CD14-positive monocyte (primary cell): ENCODE results near the gene JAM3. TPM values are rescaled to one million over a fixed set of nuclear protein-coding genes. Genes with fewer than 3 reads are reported as not detected.

Experiments
- DNase-seq, 3 donors: peaks; one replicate each; pipeline ENCODE4 v3.0.0-alpha.2; 2011 to 2022
- H2AFZ ChIP-seq: 2 replicates; pipeline ENCODE4 v1.6.0; 2012; ENCODE audit warnings: mild to moderate bottlenecking, low read depth, low read length, inconsistent platforms; ENCODE audit not compliant: insufficient read depth, poor library complexity, severe bottlenecking
- H3K27ac ChIP-seq, 2 donors: 1 replicate in 1 of 2; 2 replicates in 1 of 2; pipeline ENCODE4 v1.5.1; 2012 to 2013; ENCODE audit warnings: low read length in 2 of 2, control low read depth in 1 of 2, inconsistent platforms in 1 of 2, low read depth in 1 of 2, mild to moderate bottlenecking in 1 of 2
- H3K27me3 ChIP-seq, 2 donors: one replicate each; pipeline versions ENCODE4 v1.6.0 to v1.6.1; 2011 to 2013; ENCODE audit warnings: low read length in 2 of 2; ENCODE audit not compliant: control insufficient read depth in 2 of 2, insufficient read depth in 2 of 2
- H3K36me3 ChIP-seq, 2 donors: replicated peaks in 1 of 2; 1 replicate in 1 of 2; 2 replicates in 1 of 2; pipeline versions ENCODE4 v1.5.1 to v1.6.1; 2012 to 2013; ENCODE audit warnings: low read length in 2 of 2, control low read depth in 1 of 2, inconsistent platforms in 1 of 2, mild to moderate bottlenecking in 1 of 2; ENCODE audit not compliant: insufficient read depth in 2 of 2, control insufficient read depth in 1 of 2
- H3K4me1 ChIP-seq, 2 donors: 1 replicate in 1 of 2; 2 replicates in 1 of 2; pipeline versions ENCODE4 v1.5.1 to v1.6.1; 2012 to 2013; ENCODE audit warnings: low read length in 2 of 2, control low read depth in 1 of 2, inconsistent platforms in 1 of 2, mild to moderate bottlenecking in 1 of 2, moderate library complexity in 1 of 2; ENCODE audit not compliant: insufficient read depth in 2 of 2, control insufficient read depth in 1 of 2
- H3K4me2 ChIP-seq: replicated peaks from 2 replicates; pipeline ENCODE3; 2012; ENCODE audit warnings: low read length, moderate library complexity, mild to moderate bottlenecking; ENCODE audit not compliant: poor library complexity, severe bottlenecking; ENCODE audit errors: extremely low read depth
- H3K4me3 ChIP-seq, 3 experiments: fragments of 200-600 bp in 1 of 3; sonication (generic) in 1 of 3; replicated peaks in 1 of 3; 1 replicate in 2 of 3; 2 replicates in 1 of 3; pipeline ENCODE4 v1.5.1; 2011 to 2013; ENCODE audit warnings: low read length in 3 of 3, mild to moderate bottlenecking in 3 of 3, control low read depth in 2 of 3, low read depth in 2 of 3, inconsistent platforms in 1 of 3, moderate library complexity in 1 of 3
- H3K79me2 ChIP-seq: 2 replicates; pipeline ENCODE4 v1.6.0; 2012; ENCODE audit warnings: mild to moderate bottlenecking, control low read depth, inconsistent platforms, low read length, moderate library complexity; ENCODE audit not compliant: insufficient read depth
- H3K9ac ChIP-seq: 2 replicates; pipeline ENCODE4 v1.6.0; 2017; ENCODE audit warnings: low read length, mild to moderate bottlenecking; ENCODE audit not compliant: insufficient read depth, poor library complexity, severe bottlenecking
- H3K9me3 ChIP-seq, 2 donors: replicated peaks in 1 of 2; 1 replicate in 1 of 2; 2 replicates in 1 of 2; pipeline versions ENCODE4 v1.5.1 to v1.6.1; 2012 to 2013; ENCODE audit warnings: low read length in 2 of 2, control low read depth in 1 of 2; ENCODE audit not compliant: control insufficient read depth in 1 of 2, insufficient read depth in 1 of 2
- H4K20me1 ChIP-seq: 2 replicates; pipeline ENCODE4 v1.6.0; 2012; ENCODE audit warnings: mild to moderate bottlenecking, low read length, control low read depth, moderate library complexity; ENCODE audit not compliant: insufficient read depth
- H3K27ac Mint-ChIP-seq, 7 donors: one replicate each; pipeline ENCODE4 v1.8.0; 2020; ENCODE audit warnings: mild to moderate bottlenecking in 7 of 7, mixed read lengths in 7 of 7, moderate library complexity in 6 of 7, inconsistent platforms in 2 of 7
- H3K27me3 Mint-ChIP-seq, 3 donors: one replicate each; pipeline ENCODE4 v1.8.0; 2021 to 2022; ENCODE audit warnings: low read depth in 3 of 3, mild to moderate bottlenecking in 3 of 3, mixed read lengths in 3 of 3, moderate library complexity in 3 of 3, inconsistent platforms in 1 of 3
- H3K36me3 Mint-ChIP-seq, 2 donors: one replicate each; pipeline ENCODE4 v1.8.0; 2020; ENCODE audit warnings: mixed read lengths in 2 of 2, inconsistent platforms in 1 of 2, mild to moderate bottlenecking in 1 of 2
- H3K4me1 Mint-ChIP-seq: one replicate; pipeline ENCODE4 v1.8.0; 2020; ENCODE audit warnings: mild to moderate bottlenecking, mixed read lengths
- H3K4me3 Mint-ChIP-seq, 2 donors: one replicate each; pipeline ENCODE4 v1.8.0; 2020; ENCODE audit warnings: mild to moderate bottlenecking in 2 of 2, mixed read lengths in 2 of 2, moderate library complexity in 1 of 2
- H3K9me3 Mint-ChIP-seq, 7 donors: one replicate each; pipeline ENCODE4 v1.8.0; 2020 to 2022; ENCODE audit warnings: mixed read lengths in 7 of 7, mild to moderate bottlenecking in 6 of 7, moderate library complexity in 6 of 7, inconsistent platforms in 2 of 7
- WGBS: methylation state at CpG from one replicate; pipeline ENCODE4 v1.1.5; 2013; ENCODE audit warnings: missing lambda C conversion rate; ENCODE audit not compliant: insufficient coverage; 5-methylcytosine and 5-hydroxymethylcytosine counted together
- intact Hi-C, 2 donors: fragments of 100-400 bp; cut with micrococcal nuclease; formaldehyde crosslinking; loops; one replicate each; pipeline versions ENCODE4 v1.15.0 to v1.15.1; 2023
- polyA plus RNA-seq, 3 donors: library from polyadenylated mRNA; depleted of rRNA in 1 of 3; unstranded in 2 of 3; stranded (reverse) in 1 of 3; fragments of 300-500 nt in 2 of 3; fragments of >200 nt in 1 of 3; fragmentation: Illumina TruSeq in 2 of 3; gene quantifications; 1 replicate in 2 of 3; 2 replicates in 1 of 3; pipeline ENCODE4 v1.2.3, GENCODE V29; 2012 to 2021
- TF ChIP-seq, protein P1 (sequence below): fragments of 200-600 bp; IDR thresholded peaks from one replicate; pipeline ENCODE4 v1.8.0; 2022; ENCODE audit warnings: antibody characterized with exemption, mild to moderate bottlenecking

JAM3 gene
- polyA plus RNA-seq, 3 donors = 0.03 to 0.25 (median 0.12) TPM

GRCh38 chr11:134046681-134047449 is 22.0 kb upstream of the JAM3 start:
- Mint-ChIP-seq H3K4me1 (peaks cover 2% of the 10 kb centered on the region), H3K27ac (no peak overlapping the region), H3K36me3 (no peaks in the 10 kb centered on the region), H3K4me3 (no peak overlapping the region), H3K27me3 (peaks cover 0 to 11% (median 7%) of the 10 kb centered on the region in 3 donors), H3K9me3 (no peaks in the 10 kb centered on the region)
- Histone ChIP-seq H3K27ac (no peak overlapping the region), H3K27me3 (peaks cover 0 to 2% of the 10 kb centered on the region in 2 donors), H3K9ac (no peak overlapping the region), H3K4me1 (peaks cover 4% of the 10 kb centered on the region in 2 donors), H3K4me2 (no peak overlapping the region), H2AFZ (no peak overlapping the region), H3K36me3 (no peaks in the 10 kb centered on the region), H4K20me1 (no peaks in the 10 kb centered on the region), H3K9me3 (no peaks in the 10 kb centered on the region), H3K4me3 (no peak overlapping the region), H3K79me2 (no peaks in the 10 kb centered on the region)
- WGBS = 92% methylated on average over 23 of the region's 30 CpGs
- TF ChIP-seq, protein P1, sequence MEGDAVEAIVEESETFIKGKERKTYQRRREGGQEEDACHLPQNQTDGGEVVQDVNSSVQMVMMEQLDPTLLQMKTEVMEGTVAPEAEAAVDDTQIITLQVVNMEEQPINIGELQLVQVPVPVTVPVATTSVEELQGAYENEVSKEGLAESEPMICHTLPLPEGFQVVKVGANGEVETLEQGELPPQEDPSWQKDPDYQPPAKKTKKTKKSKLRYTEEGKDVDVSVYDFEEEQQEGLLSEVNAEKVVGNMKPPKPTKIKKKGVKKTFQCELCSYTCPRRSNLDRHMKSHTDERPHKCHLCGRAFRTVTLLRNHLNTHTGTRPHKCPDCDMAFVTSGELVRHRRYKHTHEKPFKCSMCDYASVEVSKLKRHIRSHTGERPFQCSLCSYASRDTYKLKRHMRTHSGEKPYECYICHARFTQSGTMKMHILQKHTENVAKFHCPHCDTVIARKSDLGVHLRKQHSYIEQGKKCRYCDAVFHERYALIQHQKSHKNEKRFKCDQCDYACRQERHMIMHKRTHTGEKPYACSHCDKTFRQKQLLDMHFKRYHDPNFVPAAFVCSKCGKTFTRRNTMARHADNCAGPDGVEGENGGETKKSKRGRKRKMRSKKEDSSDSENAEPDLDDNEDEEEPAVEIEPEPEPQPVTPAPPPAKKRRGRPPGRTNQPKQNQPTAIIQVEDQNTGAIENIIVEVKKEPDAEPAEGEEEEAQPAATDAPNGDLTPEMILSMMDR = no peak
- DNase-seq = no peak
- intact Hi-C loops = no loop called here

- Mint-ChIP-seq H3K4me1 (peaks cover 2% of the 10 kb centered on the region), H3K36me3 (no peaks in the 10 kb centered on the region), H3K9me3 (no peaks in the 10 kb centered on the region), H3K27ac (no peak overlapping the region), H3K4me3 (no peak overlapping the region), H3K27me3 (peaks cover 0 to 11% (median 7%) of the 10 kb centered on the region in 3 donors)
- Histone ChIP-seq H3K79me2 (no peaks in the 10 kb centered on the region), H3K27ac (no peak overlapping the region), H3K4me2 (no peak overlapping the region), H4K20me1 (no peaks in the 10 kb centered on the region), H3K9ac (no peak overlapping the region), H3K4me1 (peaks cover 4% of the 10 kb centered on the region in 2 donors), H2AFZ (no peak overlapping the region), H3K9me3 (no peaks in the 10 kb centered on the region), H3K4me3 (no peak overlapping the region), H3K27me3 (peaks cover 0 to 2% of the 10 kb centered on the region in 2 donors), H3K36me3 (no peaks in the 10 kb centered on the region)
- intact Hi-C loops = no loop called here
- 91% methylated on average over 10 of the region's 11 CpGs for WGBS
- no peak for DNase-seq
- TF ChIP-seq, protein P1 = no peak
Observed at GRCh38 chr11:134047586-134047999, 21.3 kb upstream of the JAM3 start.
